Keratinocyte (primary cell): Measurements from ENCODE around the gene RFC5.

Experiments
- EZH2 ChIP-seq: IDR thresholded peaks from one replicate; pipeline ENCODE4 v1.6.1; 2012; ENCODE audit warnings: inconsistent platforms, mild to moderate bottlenecking, low read length, moderate library complexity
- TF ChIP-seq, protein P1 (sequence below), 3 experiments: IDR thresholded peaks in 1 of 3; conservative IDR thresholded peaks in 1 of 3; optimal IDR thresholded peaks in 1 of 3; 2 replicates in 2 of 3; 3 replicates in 1 of 3; pipeline versions ENCODE3 to v1.5.1; 2011; ENCODE audit warnings: low read length in 3 of 3, mild to moderate bottlenecking in 3 of 3, moderate library complexity in 2 of 3, control low read depth in 1 of 3, inconsistent platforms in 1 of 3; ENCODE audit not compliant: insufficient read depth in 2 of 3; ENCODE audit errors: extremely low read depth in 1 of 3

DNA sequence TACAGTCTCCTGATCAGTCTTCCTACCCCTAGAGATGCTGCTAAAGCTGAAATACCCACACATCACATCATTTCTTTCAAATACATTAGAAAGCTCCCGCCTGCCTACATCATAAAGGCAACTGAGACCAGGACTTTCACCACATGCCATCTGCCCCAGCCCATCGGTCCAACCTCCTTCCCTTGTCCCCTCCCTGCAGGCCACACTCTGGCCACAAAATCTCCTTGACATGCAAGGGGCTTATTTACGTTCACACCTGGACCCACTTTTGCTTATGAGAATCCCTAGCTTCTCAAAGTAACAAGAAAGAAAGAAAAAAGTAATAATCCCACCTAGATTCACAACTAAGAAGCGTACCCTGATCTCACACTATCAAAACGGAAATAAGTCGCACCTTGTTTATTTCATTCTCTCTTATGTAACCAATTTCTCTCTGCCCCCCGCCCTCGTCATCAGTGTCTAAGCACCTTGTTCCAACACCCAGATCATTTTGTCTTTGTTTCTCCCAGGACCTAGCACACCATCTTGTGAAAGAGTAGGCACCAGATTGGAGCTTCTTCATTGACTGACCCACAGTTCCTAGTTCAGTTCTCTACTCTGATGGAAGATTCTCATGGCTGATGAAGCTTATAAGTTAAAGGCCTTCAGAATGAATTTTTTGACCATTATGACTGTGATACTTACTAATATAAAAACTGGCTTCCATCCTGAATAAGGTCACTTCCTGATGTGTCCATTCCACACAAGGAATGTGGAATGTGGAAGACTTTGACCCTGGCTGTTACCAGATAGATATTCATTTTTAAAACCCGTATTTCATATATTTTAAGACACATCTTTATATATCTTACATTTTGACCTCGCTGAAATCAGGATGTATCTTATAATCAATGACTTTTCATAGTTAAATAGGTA is 36.8 kb downstream of the RFC5 start:
- TF ChIP-seq, protein P1, sequence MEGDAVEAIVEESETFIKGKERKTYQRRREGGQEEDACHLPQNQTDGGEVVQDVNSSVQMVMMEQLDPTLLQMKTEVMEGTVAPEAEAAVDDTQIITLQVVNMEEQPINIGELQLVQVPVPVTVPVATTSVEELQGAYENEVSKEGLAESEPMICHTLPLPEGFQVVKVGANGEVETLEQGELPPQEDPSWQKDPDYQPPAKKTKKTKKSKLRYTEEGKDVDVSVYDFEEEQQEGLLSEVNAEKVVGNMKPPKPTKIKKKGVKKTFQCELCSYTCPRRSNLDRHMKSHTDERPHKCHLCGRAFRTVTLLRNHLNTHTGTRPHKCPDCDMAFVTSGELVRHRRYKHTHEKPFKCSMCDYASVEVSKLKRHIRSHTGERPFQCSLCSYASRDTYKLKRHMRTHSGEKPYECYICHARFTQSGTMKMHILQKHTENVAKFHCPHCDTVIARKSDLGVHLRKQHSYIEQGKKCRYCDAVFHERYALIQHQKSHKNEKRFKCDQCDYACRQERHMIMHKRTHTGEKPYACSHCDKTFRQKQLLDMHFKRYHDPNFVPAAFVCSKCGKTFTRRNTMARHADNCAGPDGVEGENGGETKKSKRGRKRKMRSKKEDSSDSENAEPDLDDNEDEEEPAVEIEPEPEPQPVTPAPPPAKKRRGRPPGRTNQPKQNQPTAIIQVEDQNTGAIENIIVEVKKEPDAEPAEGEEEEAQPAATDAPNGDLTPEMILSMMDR (optimal IDR thresholded peaks at IDR 0.05 in 1 of 3, IDR thresholded peaks at IDR 0.05 in 1 of 3, conservative IDR thresholded peaks at IDR 0.05 in 1 of 3; ENCODE audit: extremely low read depth in 1 of 3, insufficient read depth in 2 of 3, low read length in 3 of 3): no peak
- no peak for TF ChIP-seq EZH2
